DMS 273 (cell line): ENCODE measurements around the gene L3MBTL3.

Source experiments
- DNase-seq: peaks from one replicate; lab custom pipeline; 2025; ENCODE audit not compliant: unreplicated experiment; lab: John Stamatoyannopoulos, UW

The L3MBTL3 gene

DNA sequence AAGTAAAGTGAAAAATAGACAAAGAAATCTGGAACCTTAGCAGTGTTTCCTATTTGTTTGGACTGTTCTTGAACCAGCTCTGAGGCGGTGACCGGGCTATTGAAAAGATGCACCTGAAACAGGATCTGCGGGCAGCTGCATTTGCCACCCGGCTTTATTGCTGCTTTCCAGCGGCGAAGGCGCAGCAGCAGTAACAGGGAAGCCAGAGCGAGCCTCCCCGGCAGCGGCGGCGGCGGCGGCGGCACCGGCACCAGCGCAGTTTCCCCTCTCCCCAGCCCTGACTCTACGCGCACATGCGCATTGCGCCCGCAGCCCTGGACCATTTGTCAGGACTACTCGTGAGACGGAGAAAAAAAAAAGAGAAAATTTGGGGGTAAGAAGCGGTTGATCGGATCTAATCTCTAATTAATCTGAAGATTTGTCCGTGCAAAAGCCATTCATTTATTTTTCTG lies at the start of gene L3MBTL3:
Gene L3MBTL3 (plus strand): TSS at position 290 of the 452 bp plus-strand sequence. CDS start 24,119 bp downstream, outside the sequence.
- peak; percentile 86 for DNase-seq

GRCh38 chr6:129969064-129969463 lies 49.3 kb upstream of the L3MBTL3 start:
- no peak for DNase-seq

GRCh38 chr6:129976110-129976509 lies 42.3 kb upstream of the L3MBTL3 start:
- no peak for DNase-seq

GRCh38 chr6:129978148-129978916 lies 40.0 kb upstream of the L3MBTL3 start:
- peak; percentile 2 for DNase-seq

- DNase-seq: no peak
Measured at GRCh38 chr6:129980821-129981220, 37.6 kb upstream of the L3MBTL3 start.

GRCh38 chr6:129981598-129981997 lies 36.8 kb upstream of the L3MBTL3 start:
- no peak for DNase-seq

GRCh38 chr6:129989396-129989795 lies 29.0 kb upstream of the L3MBTL3 start:
- DNase-seq: no peak

- DNase-seq: no peak
Measured at GRCh38 chr6:129992881-129993280, 25.5 kb upstream of the L3MBTL3 start.

DNA sequence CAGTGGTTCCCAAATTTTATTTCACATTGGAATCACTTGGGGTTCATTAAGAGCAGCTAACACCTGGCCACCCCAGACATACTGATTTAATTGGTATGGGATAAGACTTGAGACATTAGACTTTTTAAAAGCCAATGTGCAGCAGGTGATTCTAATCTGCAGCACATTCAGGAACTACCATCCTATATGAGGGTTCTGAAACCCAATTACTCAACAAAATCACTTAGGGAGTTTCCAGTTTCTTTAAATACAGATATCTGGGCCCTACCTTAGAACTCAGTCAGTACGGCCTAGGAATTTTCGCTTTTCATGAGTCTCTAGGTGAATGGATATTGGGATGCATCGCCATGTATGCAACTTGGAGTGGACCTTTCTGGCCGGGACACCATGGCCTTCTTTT lies 24.0 kb upstream of the L3MBTL3 start:
- no peak for DNase-seq

DNA sequence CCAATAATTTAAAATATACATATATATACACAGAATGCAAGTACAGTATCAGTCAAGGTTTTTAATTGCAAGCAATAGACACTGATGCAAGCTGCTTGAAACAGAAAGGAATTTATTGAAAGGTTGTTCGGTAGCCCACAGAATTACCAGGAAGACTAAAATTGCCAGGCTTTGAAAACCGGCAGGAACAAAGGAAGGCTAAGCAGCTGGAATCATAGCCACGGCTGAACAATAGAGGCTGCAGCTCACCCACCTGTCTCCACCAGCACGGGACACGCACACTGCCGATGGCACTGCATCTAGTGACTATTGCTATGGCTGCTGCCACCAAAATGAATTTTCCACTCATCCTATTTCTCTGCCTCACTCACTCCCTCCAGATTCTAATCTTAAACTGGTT lies 22.0 kb upstream of the L3MBTL3 start:
- no peak for DNase-seq

DNA sequence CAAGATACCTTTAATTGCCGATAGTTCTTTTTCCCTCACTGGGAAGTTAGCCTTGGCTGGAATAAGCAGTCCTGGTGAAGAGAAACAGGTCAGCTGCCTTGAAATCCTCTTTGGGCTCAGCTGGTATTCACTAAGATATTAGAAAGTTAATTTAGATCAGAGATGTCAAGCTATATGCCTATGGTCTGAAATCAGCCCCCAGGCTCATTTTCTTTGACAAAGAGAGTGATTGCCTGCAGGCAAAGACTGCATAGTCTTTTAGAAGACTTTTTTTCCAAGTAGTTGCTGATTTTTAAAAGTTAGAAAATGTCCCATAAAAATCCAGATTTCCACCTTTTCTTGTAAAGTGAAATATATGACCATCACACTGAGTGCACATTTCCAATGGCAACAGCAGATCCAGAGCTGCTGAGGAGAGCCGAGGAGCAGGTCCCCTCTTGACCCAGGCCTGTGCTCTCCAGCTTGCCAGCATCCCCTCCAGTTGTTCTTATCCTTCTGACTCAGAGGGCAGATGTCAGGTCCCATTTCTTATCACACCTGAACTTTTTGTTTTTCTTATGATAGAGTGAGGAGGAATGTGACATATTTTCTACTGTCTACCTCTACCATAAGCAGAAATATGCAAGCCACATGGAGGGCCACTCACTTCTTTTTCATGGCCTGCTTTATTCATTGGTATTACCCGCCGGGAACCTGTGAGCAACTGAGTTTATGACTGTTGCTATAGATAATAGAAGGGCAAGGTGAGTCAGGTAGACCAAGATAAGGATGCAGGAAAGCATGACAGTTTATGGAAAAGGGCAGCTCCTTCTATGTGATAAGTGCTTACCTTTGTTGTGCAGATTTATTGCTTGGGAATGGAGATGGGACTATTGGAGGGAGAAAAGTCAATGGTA lies 17.6 kb upstream of the L3MBTL3 start:
- DNase-seq: no peak

GRCh38 chr6:130008236-130008873 lies 10.0 kb upstream of the L3MBTL3 start:
- no peak for DNase-seq

DNA sequence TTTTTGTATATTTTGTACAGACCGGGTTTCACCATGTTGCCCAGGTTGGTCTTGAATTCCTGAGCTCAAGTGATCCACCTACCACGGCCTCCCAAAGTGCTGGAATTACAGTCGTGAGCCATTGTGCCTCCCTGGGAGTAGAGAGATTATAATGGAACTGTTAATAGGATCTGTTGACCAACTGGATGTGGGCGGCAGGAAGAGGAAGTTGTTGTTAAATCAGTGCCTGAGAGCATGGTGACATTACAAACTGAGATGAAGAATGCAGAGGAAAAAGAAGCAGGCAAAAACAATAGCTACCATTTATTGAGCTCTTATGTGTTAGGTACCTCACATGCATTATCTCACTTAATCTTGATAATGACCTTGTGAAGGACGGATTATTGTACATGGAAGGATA lies 9.2 kb upstream of the L3MBTL3 start:
- no peak for DNase-seq

DNA sequence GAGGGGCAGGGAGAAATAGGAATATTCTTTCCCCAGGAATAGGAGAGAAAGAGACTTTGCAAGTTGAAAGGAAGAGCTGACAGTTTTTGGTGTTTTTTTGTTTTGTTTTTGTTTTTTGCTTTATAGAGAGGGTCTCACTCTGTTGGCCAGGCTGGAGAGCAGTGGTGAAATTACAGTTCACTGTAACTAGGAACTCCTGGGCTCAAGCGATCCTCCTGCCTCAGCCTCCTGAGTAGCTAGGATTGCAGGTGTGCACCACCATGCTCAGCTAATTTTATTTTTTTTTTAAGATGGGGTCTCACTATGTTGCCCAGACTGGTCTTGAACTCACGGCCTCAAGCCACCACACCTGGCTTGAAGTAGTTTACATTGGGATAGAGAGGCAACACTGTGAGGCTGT lies 8.0 kb upstream of the L3MBTL3 start:
- no peak for DNase-seq

GRCh38 chr6:130012728-130013127 lies 5.7 kb upstream of the L3MBTL3 start:
- no peak for DNase-seq

DNA sequence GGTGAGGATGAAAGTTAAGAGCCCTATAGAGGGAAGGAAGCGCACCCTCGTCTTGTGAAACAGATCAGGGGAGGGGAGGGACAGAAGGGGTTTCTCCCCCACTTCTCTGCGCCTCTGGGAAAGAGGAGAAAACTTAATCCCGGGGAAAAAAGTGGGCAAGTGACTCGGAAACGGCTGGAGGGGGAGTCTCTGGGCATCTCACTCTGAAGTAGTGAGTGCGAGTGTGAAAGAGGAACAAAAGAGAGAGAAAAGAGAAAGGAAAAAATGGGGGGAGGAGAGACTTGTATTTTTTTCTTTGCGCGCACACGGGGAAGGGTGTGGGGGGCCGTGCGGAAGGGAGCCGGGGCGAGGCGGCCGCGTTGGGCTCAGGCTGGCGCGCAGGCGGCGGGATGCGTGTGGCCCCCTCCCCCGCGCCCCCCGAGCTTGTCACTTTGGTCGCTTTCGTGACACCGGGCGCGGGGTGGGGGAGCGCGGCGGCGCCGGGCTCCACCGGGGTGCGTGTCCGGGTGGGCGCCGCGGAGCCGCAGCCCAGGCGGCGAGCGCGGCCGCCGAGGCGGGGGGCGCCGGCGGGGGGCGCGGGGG lies 454 bp downstream of the L3MBTL3 start:
- DNase-seq: peak; percentile 40

- DNase-seq: peak; percentile 55
Measured at GRCh38 chr6:130019326-130020072, 1.1 kb downstream of the L3MBTL3 start.

DNA sequence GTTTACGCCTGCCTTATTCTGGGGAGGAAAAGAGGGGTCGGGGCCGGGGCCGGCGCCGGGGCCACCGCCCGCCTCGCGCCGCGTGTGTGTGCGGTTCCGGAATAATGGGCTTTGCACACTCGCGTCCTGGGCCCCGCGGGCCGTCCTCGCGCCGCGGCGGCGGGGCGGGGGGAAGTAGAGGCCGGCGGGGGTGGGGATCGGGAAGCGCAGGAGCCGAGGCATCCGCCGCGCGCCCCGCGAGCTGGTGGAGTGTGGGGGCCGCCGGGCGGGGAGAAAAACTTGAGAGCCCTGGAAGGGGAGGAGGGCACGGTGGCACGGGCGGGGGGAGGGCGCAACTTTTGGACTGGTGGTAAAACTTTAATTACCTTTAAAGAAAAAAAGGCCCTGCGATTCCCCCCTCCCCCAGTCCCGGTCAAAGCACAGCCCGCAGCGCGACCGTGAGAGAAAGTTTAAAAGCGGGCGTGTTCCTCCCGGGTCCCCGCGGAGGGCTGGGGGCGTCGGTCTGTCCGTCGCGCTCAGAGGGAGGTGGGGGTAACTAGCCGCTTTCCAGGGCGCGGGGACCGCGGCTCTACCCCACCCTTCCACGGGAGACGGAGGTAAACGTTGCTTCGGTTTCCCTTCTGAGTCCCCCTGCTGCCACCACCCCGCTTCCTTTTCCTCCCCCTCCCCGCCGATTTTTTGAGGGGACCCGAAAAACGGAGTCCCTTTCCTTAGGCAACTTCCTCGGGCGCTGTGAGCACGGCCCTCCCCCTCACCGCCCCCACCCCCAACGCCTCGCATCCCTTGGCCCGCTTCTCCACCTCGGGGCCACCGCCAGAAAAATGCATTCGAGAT lies 1.9 kb downstream of the L3MBTL3 start:
- peak; percentile 46 for DNase-seq

DNA sequence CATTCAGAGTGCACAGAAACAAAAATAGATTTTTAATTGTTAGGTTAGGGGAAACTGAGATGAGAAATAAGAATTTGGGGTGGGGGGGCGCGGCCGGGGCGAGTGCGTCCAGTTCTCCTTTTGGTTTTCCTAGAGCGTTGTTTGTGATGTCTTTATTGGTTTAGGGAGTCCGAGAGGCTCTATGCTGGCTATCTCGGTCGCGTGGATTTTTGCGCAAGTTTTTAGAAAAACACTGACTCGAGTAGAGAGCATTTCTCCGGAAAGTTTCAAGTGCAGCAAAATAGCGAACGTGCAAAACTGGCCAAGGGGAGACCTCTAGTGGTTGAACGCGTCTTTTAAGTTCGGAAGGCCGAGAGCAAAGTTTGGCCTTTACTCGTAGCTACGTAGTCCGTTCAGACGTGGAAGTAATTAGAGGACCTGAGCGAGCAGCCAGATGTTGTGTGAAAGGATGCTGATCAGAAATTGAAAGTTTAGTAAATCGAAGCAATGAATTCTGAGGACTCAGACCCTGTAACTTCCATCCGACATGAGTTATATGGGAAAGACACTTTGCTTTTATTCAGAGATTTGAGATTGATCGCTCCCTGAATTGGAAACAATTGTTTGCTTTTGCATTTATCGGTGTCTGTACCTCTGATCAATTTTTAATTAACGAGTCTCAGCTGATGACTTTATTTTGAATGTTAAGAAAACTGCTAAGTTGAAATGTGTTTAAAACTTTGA lies 2.7 kb downstream of the L3MBTL3 start:
- DNase-seq: peak; percentile 91
